ENCODE measurements around the gene OR51B4.
A peak's percentile ranks its signal among the peaks of the same experiment; 100 is the strongest.
"Not testable (repeated sequence)": the region's sequence is repeated elsewhere in the genome, so short reads cannot be mapped to it uniquely, and the experiment has no call there.

OR51B4 gene

GRCh38 chr11:5317292-5317691, 15.5 kb upstream of the OR51B4 start:
- Histone ChIP-seq H3K9me3 (ENCODE audit: control insufficient read depth, low read length) (no peaks in the 10 kb centered on the region), H3K4me1 (ENCODE audit: control insufficient read depth, insufficient read depth, low read length) (no peaks in the 10 kb centered on the region), H3K9ac (ENCODE audit: low read length) (no peak overlapping the region), H3K4me3 (ENCODE audit: low read length) (no peak overlapping the region), H3K36me3 (ENCODE audit: control insufficient read depth, insufficient read depth, low read length, severe bottlenecking) (no peaks in the 10 kb centered on the region), H3K27me3 (replicated peaks; ENCODE audit: control insufficient read depth, insufficient read depth, low read length) (no peaks in the 10 kb centered on the region)
- no peak for DNase-seq (ENCODE audit: low read depth)

- H3K9me3 ChIP-seq (ENCODE audit: control insufficient read depth, low read length); H3K27me3 ChIP-seq (replicated peaks; ENCODE audit: control insufficient read depth, insufficient read depth, low read length); H3K4me3 ChIP-seq (ENCODE audit: low read length); H3K36me3 ChIP-seq (ENCODE audit: control insufficient read depth, insufficient read depth, low read length, severe bottlenecking); H3K4me1 ChIP-seq (ENCODE audit: control insufficient read depth, insufficient read depth, low read length); DNase-seq (ENCODE audit: low read depth); H3K9ac ChIP-seq (ENCODE audit: low read length): not testable (repeated sequence)
Observed at GRCh38 chr11:5313326-5314023, 11.7 kb upstream of the OR51B4 start.

GRCh38 chr11:5310423-5310822, 8.7 kb upstream of the OR51B4 start:
- H3K4me1 ChIP-seq (ENCODE audit: control insufficient read depth, insufficient read depth, low read length) = peaks cover 3% of the 10 kb centered on the region
- DNase-seq (ENCODE audit: low read depth) = no peak
- H3K27me3 ChIP-seq (replicated peaks; ENCODE audit: control insufficient read depth, insufficient read depth, low read length) = no peaks in the 10 kb centered on the region
- no peak overlapping the region for H3K4me3 ChIP-seq (ENCODE audit: low read length)
- no peak overlapping the region for H3K9ac ChIP-seq (ENCODE audit: low read length)
- H3K9me3 ChIP-seq (ENCODE audit: control insufficient read depth, low read length) = no peaks in the 10 kb centered on the region
- H3K36me3 ChIP-seq (ENCODE audit: control insufficient read depth, insufficient read depth, low read length, severe bottlenecking) = no peaks in the 10 kb centered on the region

GRCh38 chr11:5307256-5308019, 5.7 kb upstream of the OR51B4 start:
- Histone ChIP-seq H3K9me3 (ENCODE audit: control insufficient read depth, low read length) (no peaks in the 10 kb centered on the region), H3K4me3 (ENCODE audit: low read length) (no peak overlapping the region), H3K27me3 (replicated peaks; ENCODE audit: control insufficient read depth, insufficient read depth, low read length) (no peaks in the 10 kb centered on the region), H3K9ac (ENCODE audit: low read length) (no peak overlapping the region), H3K4me1 (ENCODE audit: control insufficient read depth, insufficient read depth, low read length) (peaks cover 8% of the 10 kb centered on the region), H3K36me3 (ENCODE audit: control insufficient read depth, insufficient read depth, low read length, severe bottlenecking) (no peaks in the 10 kb centered on the region)
- no peak for DNase-seq (ENCODE audit: low read depth)

- Histone ChIP-seq H3K4me1 (ENCODE audit: control insufficient read depth, insufficient read depth, low read length) (peaks cover 8% of the 10 kb centered on the region), H3K36me3 (ENCODE audit: control insufficient read depth, insufficient read depth, low read length, severe bottlenecking) (no peaks in the 10 kb centered on the region), H3K4me3 (ENCODE audit: low read length) (no peak overlapping the region), H3K9ac (ENCODE audit: low read length) (no peak overlapping the region), H3K9me3 (ENCODE audit: control insufficient read depth, low read length) (no peaks in the 10 kb centered on the region), H3K27me3 (replicated peaks; ENCODE audit: control insufficient read depth, insufficient read depth, low read length) (no peaks in the 10 kb centered on the region)
- DNase-seq (ENCODE audit: low read depth) = peak; percentile 40
Observed at GRCh38 chr11:5304046-5304445, 2.3 kb upstream of the OR51B4 start.

GRCh38 chr11:5303626-5304025, 1.9 kb upstream of the OR51B4 start:
- no peak for DNase-seq (ENCODE audit: low read depth)
- Histone ChIP-seq H3K9ac (ENCODE audit: low read length) (no peak overlapping the region), H3K9me3 (ENCODE audit: control insufficient read depth, low read length) (no peaks in the 10 kb centered on the region), H3K27me3 (replicated peaks; ENCODE audit: control insufficient read depth, insufficient read depth, low read length) (no peaks in the 10 kb centered on the region), H3K4me3 (ENCODE audit: low read length) (no peak overlapping the region), H3K4me1 (ENCODE audit: control insufficient read depth, insufficient read depth, low read length) (peaks cover 8% of the 10 kb centered on the region), H3K36me3 (ENCODE audit: control insufficient read depth, insufficient read depth, low read length, severe bottlenecking) (no peaks in the 10 kb centered on the region)

GRCh38 chr11:5300251-5300650, 1.5 kb downstream of the OR51B4 start:
- no peak overlapping the region for H3K4me3 ChIP-seq (ENCODE audit: low read length)
- no peaks in the 10 kb centered on the region for H3K9me3 ChIP-seq (ENCODE audit: control insufficient read depth, low read length)
- DNase-seq (ENCODE audit: low read depth) = peak; percentile 14
- peaks cover 10% of the 10 kb centered on the region for H3K4me1 ChIP-seq (ENCODE audit: control insufficient read depth, insufficient read depth, low read length)
- no peak overlapping the region for H3K9ac ChIP-seq (ENCODE audit: low read length)
- H3K36me3 ChIP-seq (ENCODE audit: control insufficient read depth, insufficient read depth, low read length, severe bottlenecking) = no peaks in the 10 kb centered on the region
- no peaks in the 10 kb centered on the region for H3K27me3 ChIP-seq (replicated peaks; ENCODE audit: control insufficient read depth, insufficient read depth, low read length)

- H3K4me3 ChIP-seq (ENCODE audit: low read length) = no peak overlapping the region
- DNase-seq (ENCODE audit: low read depth) = no peak
- H3K27me3 ChIP-seq (replicated peaks; ENCODE audit: control insufficient read depth, insufficient read depth, low read length) = no peaks in the 10 kb centered on the region
- no peaks in the 10 kb centered on the region for H3K36me3 ChIP-seq (ENCODE audit: control insufficient read depth, insufficient read depth, low read length, severe bottlenecking)
- H3K4me1 ChIP-seq (ENCODE audit: control insufficient read depth, insufficient read depth, low read length) = peaks cover 6% of the 10 kb centered on the region
- no peak overlapping the region for H3K9ac ChIP-seq (ENCODE audit: low read length)
- no peaks in the 10 kb centered on the region for H3K9me3 ChIP-seq (ENCODE audit: control insufficient read depth, low read length)
Observed at GRCh38 chr11:5298451-5298850, 3.3 kb downstream of the OR51B4 start.

GRCh38 chr11:5297721-5298323, 3.9 kb downstream of the OR51B4 start:
- no peaks in the 10 kb centered on the region for H3K36me3 ChIP-seq (ENCODE audit: control insufficient read depth, insufficient read depth, low read length, severe bottlenecking)
- no peak overlapping the region for H3K4me3 ChIP-seq (ENCODE audit: low read length)
- H3K9ac ChIP-seq (ENCODE audit: low read length) = no peak overlapping the region
- peaks cover 6% of the 10 kb centered on the region for H3K4me1 ChIP-seq (ENCODE audit: control insufficient read depth, insufficient read depth, low read length)
- no peaks in the 10 kb centered on the region for H3K9me3 ChIP-seq (ENCODE audit: control insufficient read depth, low read length)
- no peaks in the 10 kb centered on the region for H3K27me3 ChIP-seq (replicated peaks; ENCODE audit: control insufficient read depth, insufficient read depth, low read length)
- DNase-seq (ENCODE audit: low read depth) = peak; percentile 18

- H3K27me3 ChIP-seq (replicated peaks; ENCODE audit: control insufficient read depth, insufficient read depth, low read length); H3K4me3 ChIP-seq (ENCODE audit: low read length); H3K4me1 ChIP-seq (ENCODE audit: control insufficient read depth, insufficient read depth, low read length); H3K9me3 ChIP-seq (ENCODE audit: control insufficient read depth, low read length); H3K36me3 ChIP-seq (ENCODE audit: control insufficient read depth, insufficient read depth, low read length, severe bottlenecking); DNase-seq (ENCODE audit: low read depth); H3K9ac ChIP-seq (ENCODE audit: low read length): not testable (repeated sequence)
Observed at GRCh38 chr11:5294342-5294995, 7.3 kb downstream of the OR51B4 start.

- H3K4me3 ChIP-seq (ENCODE audit: low read length) = no peak overlapping the region
- no peaks in the 10 kb centered on the region for H3K36me3 ChIP-seq (ENCODE audit: control insufficient read depth, insufficient read depth, low read length, severe bottlenecking)
- peaks cover 8% of the 10 kb centered on the region for H3K4me1 ChIP-seq (ENCODE audit: control insufficient read depth, insufficient read depth, low read length)
- no peak overlapping the region for H3K9ac ChIP-seq (ENCODE audit: low read length)
- no peaks in the 10 kb centered on the region for H3K27me3 ChIP-seq (replicated peaks; ENCODE audit: control insufficient read depth, insufficient read depth, low read length)
- no peaks in the 10 kb centered on the region for H3K9me3 ChIP-seq (ENCODE audit: control insufficient read depth, low read length)
- no peak for DNase-seq (ENCODE audit: low read depth)
Observed at GRCh38 chr11:5293028-5293427, 8.7 kb downstream of the OR51B4 start.

Measured in adipocyte (in vitro differentiated cells).